Stimulated activated CD4-positive, alpha-beta T cell treated with anti-CD3 and anti-CD28 coated beads, Interleukin-4, amount 100 ng/mL, for 24 hours (primary cell): ENCODE data around the gene BBS1.
"Not testable (repeated sequence)": the region's sequence is repeated elsewhere in the genome, so short reads cannot be mapped to it uniquely, and the experiment has no call there.

Source experiments
- DNase-seq: peaks from one replicate; pipeline ENCODE4 v3.0.0-alpha.2; 2020

The BBS1 gene

DNA sequence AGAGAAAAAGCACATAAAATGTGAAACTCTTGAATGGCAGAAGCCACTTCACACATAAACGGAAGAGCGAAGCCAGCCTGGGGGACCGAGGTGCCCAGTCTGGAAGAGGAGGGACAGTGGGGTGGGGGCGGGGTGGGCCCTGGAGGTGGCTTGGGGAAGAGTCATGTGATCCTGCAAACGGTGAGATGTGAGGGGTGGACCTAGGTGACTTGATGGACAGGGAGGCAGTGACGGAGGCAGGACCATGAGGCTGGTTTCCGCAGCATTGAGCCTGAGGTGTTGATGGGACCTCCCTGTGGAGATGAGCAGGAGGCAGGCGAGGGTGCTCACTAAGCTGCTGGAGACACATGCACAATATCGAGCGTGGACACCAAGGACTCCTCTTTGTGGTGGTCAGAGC lies 18.6 kb downstream of the BBS1 start:
- DNase-seq = no peak

DNA sequence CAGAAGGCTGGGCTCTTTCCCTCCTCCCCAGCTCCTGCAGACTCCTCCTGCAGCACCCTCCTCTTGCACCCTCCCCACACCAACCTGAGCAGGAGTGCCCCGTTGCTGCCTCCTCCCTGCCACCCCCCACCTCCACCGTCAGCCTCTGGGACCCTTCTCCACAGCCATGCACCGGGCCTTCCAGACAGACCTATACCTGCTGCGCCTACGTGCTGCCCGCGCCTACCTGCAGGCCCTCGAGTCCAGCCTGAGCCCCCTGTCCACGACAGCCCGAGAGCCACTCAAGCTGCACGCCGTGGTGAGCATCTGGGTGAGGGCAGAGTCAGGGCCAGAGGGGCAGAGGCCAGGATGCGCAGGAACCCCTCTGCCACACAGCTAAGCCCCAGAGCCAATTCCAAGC lies 19.2 kb downstream of the BBS1 start:
- DNase-seq = no peak

DNA sequence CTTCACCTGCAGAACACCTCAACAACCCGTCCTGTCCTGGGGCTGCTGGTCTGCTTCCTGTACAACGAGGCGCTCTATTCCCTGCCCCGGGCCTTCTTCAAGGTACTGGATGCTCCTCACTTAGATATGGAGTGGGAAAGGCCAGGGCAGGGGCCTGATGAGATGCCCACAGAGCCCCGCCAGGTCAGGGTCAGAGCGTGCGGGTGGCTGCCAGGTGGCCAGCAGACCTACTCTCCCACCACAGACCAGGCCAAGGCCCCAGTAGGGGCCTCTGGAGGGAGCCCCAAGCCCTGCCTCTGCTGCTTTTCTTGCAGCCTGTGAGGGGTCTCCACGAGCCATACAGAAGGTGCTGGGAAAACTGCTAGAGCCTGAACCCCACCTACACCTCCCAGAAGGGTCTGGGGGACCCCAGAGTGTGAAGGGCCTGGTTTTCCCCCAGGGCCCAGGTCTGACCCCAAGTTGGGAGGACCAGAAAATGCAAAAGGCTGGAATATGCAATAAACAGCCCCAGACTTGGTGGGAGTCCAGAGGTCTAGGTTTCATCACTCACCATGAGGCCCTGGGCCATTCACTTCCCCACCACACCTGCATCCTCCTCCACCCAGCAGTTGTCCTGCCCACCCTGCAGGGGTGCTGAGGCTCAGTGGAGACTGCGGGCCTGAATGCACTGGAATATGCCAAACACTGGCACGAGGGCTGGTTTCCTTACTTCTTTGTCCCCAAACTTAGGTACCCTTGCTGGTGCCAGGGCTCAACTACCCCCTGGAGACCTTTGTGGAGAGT lies 20.7 kb downstream of the BBS1 start:
- DNase-seq = no peak

DNA sequence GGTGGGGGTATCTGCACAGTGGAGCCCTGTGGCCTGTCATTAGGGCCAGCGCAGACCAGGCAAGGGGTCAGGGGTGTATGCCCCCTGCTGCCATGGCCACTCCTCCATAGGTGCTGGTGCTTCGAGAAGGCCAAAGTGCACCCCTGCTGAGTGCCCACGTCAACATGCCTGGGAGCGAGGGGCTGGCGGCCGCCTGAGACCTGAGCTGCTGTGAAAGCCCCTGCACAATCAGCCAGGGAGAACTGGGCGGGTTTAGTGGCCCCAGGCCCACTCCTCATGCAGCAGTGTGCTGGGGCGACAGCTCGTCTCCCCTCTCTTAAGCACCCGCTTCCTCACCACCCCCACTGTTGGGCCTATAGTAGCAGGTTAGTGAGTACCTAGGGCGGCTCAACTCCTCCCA lies 21.4 kb downstream of the BBS1 start:
- DNase-seq = no peak

DNA sequence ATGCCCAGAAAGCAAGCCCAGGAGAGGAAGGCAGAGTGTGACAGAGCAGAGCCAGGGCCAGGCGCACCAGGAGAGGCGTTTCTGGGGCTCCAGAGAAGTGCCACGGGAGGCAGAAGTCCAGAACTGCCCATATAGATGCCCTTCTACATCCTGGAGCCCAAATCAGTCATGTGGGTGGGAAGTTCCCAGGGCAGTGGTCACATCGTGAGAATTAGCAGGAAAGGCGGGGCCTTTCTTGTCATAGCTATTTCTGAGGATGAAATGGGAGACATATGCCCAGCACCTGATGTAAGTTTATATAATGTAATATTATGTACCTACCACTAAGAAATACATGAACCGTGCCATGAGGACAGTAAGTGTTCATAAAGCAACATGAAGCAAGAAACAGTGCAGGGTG lies 22.3 kb downstream of the BBS1 start:
- DNase-seq = no peak

DNA sequence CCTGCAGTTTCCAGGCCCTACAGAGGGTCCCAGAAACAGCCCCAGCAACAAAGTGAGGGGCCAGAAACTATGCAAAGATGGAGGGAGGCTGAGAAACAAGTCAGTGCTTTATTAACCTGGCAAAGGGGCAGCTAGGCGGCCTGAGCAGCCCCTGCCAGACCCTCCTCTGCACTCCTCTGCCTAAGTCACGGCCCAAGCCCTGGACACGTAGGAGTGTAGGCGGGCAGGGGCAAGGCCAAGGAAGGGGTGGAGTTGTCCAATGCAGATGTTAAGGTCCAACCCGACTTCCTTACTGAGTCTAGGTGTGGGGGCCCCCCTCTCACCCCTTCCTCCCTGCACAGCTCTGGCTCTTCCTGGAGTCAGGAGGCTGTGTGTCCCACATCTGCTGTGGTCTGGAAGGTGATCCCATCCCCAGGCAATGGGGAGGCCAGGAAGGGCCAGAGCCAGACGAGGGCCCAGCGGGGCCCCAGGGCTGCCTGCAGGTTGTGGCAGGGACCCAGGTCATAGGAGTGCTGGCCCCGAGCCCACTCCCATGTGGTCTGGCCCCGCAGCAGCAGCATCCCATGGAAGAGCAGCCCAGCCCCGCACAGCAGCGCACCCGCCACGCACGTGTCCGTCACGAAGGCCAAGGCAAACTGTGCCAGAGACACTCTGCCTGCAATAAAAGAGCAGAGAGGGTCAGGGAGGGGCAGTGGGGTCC lies 28.9 kb downstream of the BBS1 start:
- DNase-seq = no peak

DNA sequence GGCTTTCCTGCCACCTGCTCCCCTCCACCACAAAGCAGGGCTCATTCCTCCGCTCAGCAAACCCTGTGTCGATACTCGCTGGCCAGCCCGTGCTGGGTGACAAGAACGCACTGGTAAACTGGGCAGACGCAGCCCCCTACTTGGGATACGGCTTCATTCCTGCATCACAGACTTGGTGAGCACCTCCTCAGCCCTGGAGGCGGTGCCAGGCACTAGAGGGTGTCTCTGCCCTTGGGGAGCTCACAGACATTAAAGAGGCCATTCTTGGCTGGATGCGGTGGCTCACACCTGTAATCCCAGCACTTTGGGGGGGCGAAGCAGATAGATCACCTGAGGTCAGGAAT lies 29.4 kb downstream of the BBS1 start:
- DNase-seq = no peak

DNA sequence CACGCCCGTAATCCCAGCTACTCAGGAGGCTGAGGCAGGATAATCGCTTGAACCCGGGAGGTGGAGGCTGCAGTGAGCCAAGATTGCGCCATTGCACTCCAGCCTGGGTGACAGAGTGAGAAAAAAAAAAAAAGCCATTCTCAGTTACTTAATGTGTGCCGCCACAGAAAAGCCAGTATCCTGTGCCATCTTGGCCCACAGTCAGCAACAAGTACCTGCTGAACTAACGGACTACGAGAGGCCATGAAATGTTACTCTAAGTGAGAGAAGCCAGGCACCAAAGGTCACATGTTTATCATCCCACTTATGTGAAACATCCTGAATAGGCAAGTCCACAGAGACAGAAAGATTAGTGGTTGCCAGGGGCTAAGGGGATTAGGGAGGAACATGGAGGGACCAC lies 30.2 kb downstream of the BBS1 start:
- not testable (repeated sequence) for DNase-seq

DNA sequence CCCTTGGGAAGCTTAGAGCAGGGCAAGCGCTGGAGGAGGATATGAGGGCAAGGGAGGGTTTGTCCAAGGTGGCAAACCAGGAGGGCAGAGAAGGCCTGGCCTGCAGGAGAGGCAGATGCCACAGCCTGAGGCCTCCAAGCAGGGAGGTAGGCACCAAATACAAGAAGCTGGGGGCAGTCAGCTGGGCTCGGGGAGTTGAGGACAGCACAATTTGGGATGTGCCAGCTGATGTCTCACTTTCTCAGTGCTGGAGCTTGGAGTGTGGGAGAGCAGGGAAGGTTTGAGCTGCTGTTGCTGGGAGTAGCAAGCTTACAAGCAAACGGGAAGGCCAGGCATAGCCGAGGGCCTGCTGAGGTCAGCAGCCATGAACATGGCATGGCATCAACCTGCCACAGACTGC lies 31.5 kb downstream of the BBS1 start:
- no peak for DNase-seq

DNA sequence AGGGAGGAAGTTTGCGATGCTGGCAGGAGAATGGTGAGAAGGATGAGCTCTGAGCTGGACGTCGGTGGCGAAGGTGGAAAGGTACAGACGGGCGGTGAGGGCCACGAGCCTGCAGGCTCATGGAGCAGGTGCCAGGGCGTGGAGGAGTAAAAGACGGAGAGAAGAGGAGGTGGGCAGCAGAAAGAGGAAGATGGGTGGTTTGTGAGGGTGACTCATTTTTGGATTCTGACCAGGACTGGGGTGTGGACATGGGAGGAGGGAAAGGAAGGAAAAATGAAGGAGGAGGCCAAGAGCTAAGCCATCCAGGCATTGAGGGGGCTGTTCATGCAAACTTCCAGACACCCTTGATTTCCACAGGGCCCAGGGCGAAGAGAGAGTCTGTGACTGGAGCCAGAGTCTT lies 31.9 kb downstream of the BBS1 start:
- DNase-seq = no peak

DNA sequence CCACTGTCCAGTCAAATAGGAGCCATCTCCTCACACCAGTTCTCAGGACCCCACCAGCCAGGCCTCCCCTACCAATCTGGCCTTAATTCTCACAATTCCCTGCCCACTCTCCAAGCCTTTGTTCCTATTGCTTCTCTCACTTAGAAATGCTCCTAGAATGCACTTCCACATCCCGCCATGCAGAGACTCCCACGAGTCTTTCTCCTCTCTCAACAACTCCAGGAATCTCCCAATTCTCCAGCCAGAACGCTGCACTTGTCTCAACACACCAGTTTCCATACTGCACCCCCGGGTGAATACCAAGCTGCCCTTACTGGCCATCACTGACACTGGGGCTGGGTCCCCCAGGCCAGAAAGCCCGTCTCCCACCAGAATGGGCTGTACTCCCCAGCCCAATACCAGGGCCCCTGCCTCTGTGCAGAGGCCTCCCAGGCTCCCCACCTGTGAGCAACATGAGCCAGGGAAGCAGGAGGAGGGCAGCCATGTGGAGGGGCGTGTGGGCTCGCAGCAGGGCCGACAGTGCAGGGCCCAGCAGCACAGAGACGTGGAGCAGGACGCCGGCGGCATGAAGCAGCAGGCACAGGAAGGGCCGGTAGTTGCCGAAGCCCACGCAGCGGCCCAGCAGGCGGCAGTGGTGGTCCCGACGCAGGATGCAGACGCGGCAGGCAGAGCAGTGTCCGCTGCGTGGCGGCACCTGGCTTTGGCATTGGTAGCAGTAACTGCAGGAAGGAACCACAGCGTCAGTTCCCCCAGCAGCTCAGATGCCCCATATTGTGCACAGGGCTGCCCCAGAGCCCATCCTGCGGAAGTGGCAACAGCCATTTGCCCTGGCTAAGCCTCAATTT lies 33.0 kb downstream of the BBS1 start:
- peak; percentile 40 for DNase-seq

DNA sequence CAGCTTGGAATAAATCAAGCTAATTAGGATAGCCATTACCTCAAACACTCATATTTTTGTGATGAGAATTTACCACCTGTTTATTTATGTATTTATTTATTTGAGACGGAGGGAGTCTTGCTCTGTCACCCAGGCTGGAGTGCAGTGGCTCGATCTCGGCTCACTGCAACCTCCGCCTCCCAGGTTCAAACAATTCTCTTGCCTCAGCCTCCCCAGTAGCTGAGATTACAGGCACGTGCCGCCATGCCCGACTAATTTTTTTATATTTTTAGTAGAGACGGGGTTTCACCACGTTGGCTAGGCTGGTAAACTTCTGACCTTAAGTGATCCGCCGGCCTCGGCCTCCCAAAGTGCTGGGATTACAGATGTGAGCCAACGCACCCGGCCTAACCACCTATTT lies 34.5 kb downstream of the BBS1 start:
- DNase-seq = not testable (repeated sequence)

DNA sequence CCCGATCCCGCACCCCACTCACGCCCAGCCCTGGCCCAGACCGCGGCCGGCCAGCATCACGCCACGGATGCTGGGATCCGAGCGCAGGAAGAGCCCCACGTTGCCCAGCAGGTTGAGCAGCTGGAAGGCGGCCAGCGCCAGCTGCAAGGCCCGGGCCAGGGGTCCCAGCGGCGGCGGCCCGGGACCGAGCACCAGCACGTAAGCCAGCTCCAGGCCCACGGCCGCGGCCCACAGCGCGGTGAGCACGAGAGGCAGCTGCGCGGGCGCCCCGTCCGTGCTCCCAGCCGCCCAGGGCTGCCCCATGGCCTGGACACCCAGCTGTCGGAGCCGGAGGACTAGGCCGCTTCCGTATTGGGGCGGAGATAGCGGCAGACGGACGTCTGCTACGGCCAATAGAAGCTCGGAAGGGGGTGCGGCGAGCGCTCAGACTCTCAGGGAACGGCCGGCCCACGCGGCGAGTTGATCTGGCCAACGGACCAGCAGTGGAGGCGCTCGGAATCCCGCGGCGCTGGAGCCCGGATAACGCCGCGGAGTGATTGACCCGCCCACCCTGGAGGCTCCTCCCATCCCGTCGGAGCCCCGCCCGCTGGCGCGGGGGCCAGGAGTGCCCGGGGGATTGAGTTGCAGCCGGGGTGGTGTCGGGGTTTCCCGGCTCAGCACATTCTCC lies 35.4 kb downstream of the BBS1 start, which contains the start of gene ZDHHC24:
Gene ZDHHC24, minus strand, starts transcription at position 348 of the 667 bp plus-strand sequence. Its CDS starts 45 bp downstream, at position 303.
- DNase-seq = peak; percentile 91

DNA sequence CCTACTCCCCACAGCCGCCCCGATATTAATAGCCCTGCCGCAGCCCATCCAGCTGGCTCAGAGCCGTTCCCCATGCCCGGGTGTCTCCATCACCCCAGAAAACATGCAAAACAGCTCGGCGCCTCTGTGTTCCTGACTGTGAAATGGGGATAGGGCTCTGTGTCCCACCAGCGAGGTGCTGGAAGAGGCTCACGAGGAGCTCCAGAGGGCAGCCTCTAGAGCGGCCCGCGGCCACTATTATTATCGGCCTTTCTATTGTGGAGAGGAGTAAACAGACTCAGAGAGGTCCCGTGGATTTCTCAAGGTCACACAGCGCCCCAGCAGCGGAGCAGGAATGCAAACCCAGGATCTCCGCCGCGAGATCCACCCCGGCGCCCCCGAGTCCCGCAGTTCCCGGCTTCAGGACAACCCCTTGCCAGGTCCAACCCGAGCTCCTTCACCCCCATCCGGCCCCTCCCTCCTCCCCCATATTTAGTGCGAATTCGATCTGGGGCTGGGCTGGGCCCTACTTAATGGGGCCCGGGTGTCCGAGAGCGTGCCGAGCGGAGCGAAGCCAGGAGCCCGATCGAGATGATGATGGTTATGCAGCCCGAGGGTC lies 36.0 kb downstream of the BBS1 start, which contains the start of gene ACTN3:
Gene ACTN3, plus strand, starts transcription at position 536 of the 598 bp plus-strand sequence. Its CDS starts 35 bp downstream, at position 571.
- DNase-seq = no peak

DNA sequence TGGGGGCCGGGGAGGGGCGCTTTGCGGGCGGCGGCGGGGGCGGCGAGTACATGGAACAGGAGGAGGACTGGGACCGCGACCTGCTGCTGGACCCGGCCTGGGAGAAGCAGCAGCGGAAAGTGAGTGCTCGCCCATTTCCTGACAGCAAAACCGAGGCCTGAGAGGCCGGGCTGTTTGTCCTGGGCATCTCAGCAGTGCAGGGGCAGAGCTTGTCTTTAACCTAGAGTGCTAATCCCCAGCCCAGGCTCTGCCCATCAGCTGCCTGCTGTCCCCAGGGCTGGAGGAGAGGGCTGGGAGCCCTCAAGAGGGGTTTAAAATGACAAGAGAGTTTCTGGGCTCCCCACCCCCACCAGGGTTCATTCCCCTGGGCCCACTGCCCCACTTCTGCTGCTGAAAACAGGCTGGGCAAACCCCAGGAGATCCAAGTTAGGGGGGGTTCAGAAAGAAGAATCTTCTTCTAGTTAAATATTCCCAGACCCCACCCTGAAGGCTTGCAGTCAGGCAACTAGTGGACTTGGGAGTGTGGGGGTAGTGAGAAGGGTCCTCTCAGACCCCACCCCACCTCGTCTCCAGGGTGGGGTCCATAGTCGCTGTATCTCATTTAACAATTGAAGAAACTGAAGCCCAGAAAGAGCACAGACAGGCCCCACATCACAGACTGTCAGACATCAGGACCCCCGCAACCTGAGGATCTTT lies 36.7 kb downstream of the BBS1 start:
- DNase-seq = no peak

DNA sequence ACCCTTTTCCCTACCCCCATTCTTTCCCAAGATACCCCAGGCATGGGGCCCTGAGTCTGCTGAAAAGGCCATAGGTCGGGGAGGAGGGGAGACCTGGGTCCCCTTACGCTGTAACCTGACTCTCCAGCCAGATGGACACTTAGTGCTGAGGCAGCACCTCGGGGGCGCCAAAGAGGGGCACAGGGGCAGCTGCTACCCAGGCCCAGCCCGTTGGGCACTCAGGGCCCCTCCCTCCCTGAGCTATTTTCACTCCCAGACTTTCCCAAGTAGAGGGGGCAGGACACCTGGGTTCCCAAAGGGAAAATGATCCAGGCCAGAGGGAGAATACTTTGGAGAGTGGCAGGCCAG lies 37.2 kb downstream of the BBS1 start:
- no peak for DNase-seq

DNA sequence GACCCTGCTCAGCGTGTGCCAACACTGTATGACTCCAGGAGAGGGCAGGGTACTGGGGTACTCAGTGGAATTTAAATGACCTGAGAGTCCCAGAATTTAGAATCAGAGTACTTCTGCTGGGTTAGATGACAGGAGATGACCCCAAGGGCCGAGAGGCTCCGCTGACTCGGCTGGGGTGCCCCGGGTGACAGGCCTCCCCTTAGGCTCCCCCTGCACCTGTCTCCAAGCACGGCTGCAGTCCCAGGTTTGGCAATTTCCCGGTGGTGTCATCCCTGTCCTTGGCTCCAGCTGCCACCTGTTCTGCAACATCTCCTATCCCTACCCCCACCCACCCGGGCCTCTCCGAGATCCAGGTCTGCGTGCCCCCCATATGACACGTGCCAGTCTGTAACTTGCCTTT lies 37.6 kb downstream of the BBS1 start:
- no peak for DNase-seq

DNA sequence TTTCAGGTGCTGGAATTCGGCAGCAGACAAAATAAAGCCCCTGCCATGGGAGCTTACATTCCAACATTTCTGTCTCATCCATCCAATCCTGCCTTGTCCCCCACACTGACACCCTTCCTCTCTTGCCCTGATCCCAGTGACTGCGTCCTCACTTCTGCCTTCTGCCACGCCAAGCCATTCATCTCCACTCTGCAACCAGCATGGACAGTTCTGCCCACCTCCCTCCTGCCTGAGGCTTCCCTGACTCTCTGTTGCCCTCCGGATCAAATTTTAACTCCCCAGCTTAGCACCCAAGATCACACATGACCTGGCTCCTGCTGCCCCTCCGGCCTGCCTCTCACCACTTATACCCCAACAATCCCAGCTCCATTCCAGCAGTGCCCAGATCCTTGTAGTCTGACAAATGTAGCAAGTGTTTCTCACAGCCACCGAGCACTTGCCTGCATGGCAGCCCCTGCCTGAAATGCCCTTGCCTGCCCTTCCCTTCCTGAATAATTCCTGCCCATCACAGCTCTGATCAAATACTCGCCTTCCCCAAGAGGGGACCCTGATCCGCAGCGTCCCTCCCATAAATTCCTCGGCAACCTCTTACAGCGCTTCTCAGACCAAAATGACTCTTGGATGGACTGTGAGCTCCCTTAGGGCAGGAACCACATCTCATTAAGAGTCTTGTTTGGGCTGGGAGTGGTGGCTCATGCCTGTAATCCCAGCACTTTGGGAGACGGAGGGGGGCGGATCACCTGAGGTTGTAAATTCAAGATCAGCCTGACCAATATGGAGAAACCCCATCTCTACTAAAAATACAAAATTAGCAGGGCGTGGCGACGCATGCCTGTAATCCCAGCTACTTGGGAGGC lies 38.6 kb downstream of the BBS1 start:
- no peak for DNase-seq

DNA sequence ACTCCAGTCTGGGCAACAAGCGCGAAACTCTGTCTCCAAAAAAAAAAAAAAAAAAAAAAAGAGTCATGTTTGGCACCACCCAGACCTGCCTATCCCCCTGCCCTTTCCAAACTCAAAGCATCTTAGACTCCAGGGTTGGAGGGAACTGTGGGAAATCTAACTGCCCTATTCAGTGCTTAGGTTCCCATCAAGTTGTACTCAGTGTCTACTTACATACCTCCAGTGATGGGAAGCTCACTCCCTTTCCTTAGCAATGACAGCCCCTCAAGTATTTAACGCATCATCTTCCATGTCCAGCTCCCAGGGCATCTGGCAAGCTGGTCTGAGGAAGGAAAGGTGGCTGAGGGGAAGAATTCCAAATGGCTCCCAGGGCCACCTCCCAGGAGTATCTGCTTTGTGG lies 39.3 kb downstream of the BBS1 start:
- DNase-seq = no peak

DNA sequence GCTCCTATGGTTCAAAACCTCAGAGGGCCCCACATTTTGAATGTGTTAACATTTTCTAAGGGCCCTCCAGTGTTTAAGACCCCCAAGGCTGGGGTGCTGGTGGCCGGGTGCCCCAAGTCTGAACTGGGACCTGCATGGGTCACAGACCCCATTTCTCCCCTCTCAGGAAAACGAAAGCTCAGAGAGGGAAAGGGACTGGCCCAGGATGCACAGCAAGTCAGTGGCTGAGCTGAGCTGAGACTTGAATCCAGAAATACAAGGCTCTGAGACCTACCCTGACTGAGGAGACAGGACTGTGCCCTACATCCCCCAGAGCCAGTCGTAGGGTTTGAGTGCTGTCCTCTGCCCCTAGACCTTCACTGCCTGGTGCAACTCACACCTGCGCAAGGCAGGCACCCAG lies 40.5 kb downstream of the BBS1 start:
- no peak for DNase-seq

DNA sequence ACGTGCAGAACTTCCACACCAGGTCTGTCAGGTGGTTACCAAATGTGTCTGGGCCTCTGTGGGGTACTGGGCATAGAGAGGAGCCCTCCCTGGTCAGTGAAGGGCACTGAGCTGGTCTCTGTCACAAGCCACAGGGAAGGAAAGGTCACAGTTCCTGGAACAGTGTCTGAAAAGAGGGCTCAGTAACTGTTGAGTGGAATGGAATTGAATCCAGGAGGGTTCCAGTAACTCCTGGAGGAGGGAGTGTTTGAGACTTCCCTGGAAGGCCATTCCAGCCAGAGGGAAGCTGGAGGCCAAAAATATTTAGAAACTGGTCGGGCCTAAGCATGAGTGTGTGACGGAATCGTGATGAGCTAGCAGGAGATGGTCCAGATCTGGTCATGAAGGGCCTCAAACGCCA lies 44.2 kb downstream of the BBS1 start:
- no peak for DNase-seq
